ENCODE data around the gene BCL2L12. TPM values are rescaled to one million over a fixed set of nuclear protein-coding genes. Genes with fewer than 3 reads are reported as not detected.
A peak's percentile ranks its signal among the peaks of the same experiment; 100 is the strongest.

The BCL2L12 gene
- total and polyA plus RNA-seq, 2 of the 13 experiments (the other 11 are each of a cell fraction or from before 2014, with no cell fraction given): 26.8 to 40.8 TPM

DNA sequence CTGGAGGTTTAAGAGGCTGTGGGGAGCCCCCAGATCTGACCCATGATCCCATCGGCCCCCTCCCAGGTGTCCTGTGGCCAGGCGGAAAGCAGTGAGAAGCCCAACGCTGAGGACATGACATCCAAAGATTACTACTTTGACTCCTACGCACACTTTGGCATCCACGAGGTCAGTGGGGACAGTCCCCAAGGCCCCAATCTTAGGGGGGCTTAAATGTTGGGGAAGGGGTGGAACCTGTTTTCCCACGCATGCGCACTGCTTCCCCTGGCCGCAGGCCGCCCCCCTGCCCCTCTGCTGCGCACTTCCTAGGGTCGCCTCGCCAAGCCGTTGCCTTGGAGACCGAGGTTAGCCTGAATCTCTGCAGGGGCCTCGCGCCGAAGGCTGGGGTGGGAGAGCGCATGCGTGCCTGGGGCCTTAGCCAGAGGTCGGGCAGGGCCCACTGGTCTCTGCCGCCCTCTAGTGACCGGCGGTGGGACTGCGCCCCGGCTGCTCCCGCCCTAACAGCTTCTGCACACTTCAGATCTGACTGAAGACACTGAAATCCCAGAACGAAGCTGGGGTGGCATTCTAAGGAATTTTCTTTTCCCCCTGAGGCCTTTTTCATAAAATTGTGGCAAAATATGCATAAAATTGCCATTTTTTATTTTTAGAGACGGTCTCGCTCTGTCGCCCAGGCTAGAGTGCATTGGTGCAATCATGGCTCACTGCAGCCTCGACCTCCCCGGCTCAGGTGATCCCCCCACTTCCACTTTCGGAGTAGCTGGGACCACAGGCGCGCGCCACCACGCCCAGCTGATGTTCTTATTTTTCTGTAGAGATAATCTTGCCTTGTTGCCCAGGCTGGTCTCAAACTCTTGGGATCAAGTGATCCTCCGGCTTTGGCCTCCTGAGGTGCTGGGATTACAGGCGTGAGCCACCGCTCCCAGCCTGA, 15.0 kb downstream of the BCL2L12 start (continued):
- TF ChIP-seq, protein P1, sequence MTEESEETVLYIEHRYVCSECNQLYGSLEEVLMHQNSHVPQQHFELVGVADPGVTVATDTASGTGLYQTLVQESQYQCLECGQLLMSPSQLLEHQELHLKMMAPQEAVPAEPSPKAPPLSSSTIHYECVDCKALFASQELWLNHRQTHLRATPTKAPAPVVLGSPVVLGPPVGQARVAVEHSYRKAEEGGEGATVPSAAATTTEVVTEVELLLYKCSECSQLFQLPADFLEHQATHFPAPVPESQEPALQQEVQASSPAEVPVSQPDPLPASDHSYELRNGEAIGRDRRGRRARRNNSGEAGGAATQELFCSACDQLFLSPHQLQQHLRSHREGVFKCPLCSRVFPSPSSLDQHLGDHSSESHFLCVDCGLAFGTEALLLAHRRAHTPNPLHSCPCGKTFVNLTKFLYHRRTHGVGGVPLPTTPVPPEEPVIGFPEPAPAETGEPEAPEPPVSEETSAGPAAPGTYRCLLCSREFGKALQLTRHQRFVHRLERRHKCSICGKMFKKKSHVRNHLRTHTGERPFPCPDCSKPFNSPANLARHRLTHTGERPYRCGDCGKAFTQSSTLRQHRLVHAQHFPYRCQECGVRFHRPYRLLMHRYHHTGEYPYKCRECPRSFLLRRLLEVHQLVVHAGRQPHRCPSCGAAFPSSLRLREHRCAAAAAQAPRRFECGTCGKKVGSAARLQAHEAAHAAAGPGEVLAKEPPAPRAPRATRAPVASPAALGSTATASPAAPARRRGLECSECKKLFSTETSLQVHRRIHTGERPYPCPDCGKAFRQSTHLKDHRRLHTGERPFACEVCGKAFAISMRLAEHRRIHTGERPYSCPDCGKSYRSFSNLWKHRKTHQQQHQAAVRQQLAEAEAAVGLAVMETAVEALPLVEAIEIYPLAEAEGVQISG (CRISPR knock-in tag; IDR thresholded peaks at IDR 0.05): peak; percentile 89
- TF ChIP-seq HMG20B (CRISPR knock-in tag; conservative IDR thresholded peaks at IDR 0.05) (no peak), KLF16 (CRISPR knock-in tag; IDR thresholded peaks at IDR 0.05) (0 out of 4 replicates have a peak, but pooled peaks of 1 of the 2 experiments have one; percentile 30), ZNF772 (CRISPR knock-in tag; IDR thresholded peaks at IDR 0.05) (no peak), NBN (conservative IDR thresholded peaks at IDR 0.05) (no peak), ATF7 (IDR thresholded peaks at IDR 0.05) (no peak), ATF7 (CRISPR knock-in tag; IDR thresholded peaks at IDR 0.05) (no peak), HDAC6 (IDR thresholded peaks at IDR 0.05; ENCODE audit: low read depth, low read length) (no peak), FOXK1 (CRISPR knock-in tag; IDR thresholded peaks at IDR 0.05; ENCODE audit: borderline replicate concordance, low read depth) (no peak), SOX13 (IDR thresholded peaks at IDR 0.05) (no peak), SOX13 (CRISPR knock-in tag; conservative IDR thresholded peaks at IDR 0.05 in 1 of 2, IDR thresholded peaks at IDR 0.05 in 1 of 2) (no peak), MYC (CRISPR knock-in tag; IDR thresholded peaks at IDR 0.05; ENCODE audit: borderline replicate concordance) (no peak), STAG1 (CRISPR knock-in tag; IDR thresholded peaks at IDR 0.05) (peak; percentile 78), YEATS4 (CRISPR knock-in tag; IDR thresholded peaks at IDR 0.05; ENCODE audit: borderline replicate concordance) (no peak), POLR2AphosphoS2 (IDR thresholded peaks at IDR 0.05; ENCODE audit: low read depth, low read length) (no peak), FOXO1 (CRISPR knock-in tag; IDR thresholded peaks at IDR 0.05) (no peak), ETV6 (CRISPR knock-in tag; conservative IDR thresholded peaks at IDR 0.05) (no peak), ZNF572 (CRISPR knock-in tag; IDR thresholded peaks at IDR 0.05) (no peak)
- TF ChIP-seq, protein P2, sequence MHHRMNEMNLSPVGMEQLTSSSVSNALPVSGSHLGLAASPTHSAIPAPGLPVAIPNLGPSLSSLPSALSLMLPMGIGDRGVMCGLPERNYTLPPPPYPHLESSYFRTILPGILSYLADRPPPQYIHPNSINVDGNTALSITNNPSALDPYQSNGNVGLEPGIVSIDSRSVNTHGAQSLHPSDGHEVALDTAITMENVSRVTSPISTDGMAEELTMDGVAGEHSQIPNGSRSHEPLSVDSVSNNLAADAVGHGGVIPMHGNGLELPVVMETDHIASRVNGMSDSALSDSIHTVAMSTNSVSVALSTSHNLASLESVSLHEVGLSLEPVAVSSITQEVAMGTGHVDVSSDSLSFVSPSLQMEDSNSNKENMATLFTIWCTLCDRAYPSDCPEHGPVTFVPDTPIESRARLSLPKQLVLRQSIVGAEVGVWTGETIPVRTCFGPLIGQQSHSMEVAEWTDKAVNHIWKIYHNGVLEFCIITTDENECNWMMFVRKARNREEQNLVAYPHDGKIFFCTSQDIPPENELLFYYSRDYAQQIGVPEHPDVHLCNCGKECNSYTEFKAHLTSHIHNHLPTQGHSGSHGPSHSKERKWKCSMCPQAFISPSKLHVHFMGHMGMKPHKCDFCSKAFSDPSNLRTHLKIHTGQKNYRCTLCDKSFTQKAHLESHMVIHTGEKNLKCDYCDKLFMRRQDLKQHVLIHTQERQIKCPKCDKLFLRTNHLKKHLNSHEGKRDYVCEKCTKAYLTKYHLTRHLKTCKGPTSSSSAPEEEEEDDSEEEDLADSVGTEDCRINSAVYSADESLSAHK (CRISPR knock-in tag; IDR thresholded peaks at IDR 0.05; ENCODE audit: borderline replicate concordance): no peak
- TF ChIP-seq, protein P3, sequence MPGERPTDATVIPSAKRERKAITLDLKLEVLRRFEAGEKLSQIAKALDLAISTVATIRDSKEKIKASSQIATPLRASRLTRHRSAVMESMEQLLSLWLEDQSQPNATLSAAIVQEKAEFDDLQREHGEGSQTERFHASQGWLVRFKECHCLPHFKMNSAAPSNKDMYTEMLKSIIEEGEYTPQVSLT (CRISPR knock-in tag; IDR thresholded peaks at IDR 0.05; ENCODE audit: borderline replicate concordance, low read depth): no peak
- TF ChIP-seq, protein P4, sequence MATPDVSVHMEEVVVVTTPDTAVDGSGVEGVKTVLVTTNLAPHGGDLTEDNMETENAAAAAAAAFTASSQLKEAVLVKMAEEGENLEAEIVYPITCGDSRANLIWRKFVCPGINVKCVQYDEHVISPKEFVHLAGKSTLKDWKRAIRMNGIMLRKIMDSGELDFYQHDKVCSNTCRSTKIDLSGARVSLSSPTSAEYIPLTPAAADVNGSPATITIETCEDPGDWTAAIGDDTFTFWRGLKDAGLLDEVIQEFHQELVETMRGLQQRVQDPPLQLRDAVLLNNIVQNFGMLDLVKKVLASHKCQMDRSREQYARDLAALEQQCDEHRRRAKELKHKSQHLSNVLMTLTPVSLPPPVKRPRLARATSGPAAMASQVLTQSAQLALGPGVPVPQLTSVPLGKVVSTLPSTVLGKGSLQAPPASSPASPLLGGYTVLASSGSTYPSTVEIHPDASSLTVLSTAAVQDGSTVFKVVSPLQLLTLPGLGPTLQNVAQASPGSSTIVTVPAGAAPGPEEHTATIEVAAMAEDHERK (CRISPR knock-in tag; IDR thresholded peaks at IDR 0.05; ENCODE audit: low read depth): no peak

All from HepG2 (cell line).